ENCODE results near the gene PPIL4.

PPIL4 gene

GRCh38 chr6:149565527-149566409 is 19.9 kb upstream of the PPIL4 start, which contains the start of gene GINM1:
Gene GINM1 (plus strand): TSS chr6:149566375. CDS start chr6:149566415, 40 bp downstream.
- peak within 1 kb of the TSS; percentile 55; the same call in 1 of the 2 replicates for H3K27ac ChIP-seq (ENCODE audit: low read length)
- H3K4me2 ChIP-seq (ENCODE audit: low read depth, low read length) = peak within 1 kb of the TSS; percentile 74
- H3F3A ChIP-seq (ENCODE audit: insufficient read depth, low read length) = no peaks in the 10 kb centered on the region; the same call in 1 of the 2 replicates
- TF ChIP-seq CTCF (IDR thresholded peaks at IDR 0.05; ENCODE audit: low read length) = peak; percentile 57
- TF ChIP-seq EZH2 (optimal IDR thresholded peaks at IDR 0.05; ENCODE audit: low read depth, low read length) = no peak
- TF ChIP-seq EZH2phosphoT487 (IDR thresholded peaks at IDR 0.05; ENCODE audit: low read length) = no peak
- H3K4me1 ChIP-seq (ENCODE audit: low read length) = peaks cover 6% of the 10 kb centered on the region; the same call in 1 of the 2 replicates
- peaks cover 22% of the 10 kb centered on the region for H3K79me2 ChIP-seq (ENCODE audit: low read length)
- peak within 1 kb of the TSS; percentile 75 for H3K4me3 ChIP-seq (ENCODE audit: low read length)
- H2AFZ ChIP-seq (ENCODE audit: low read length) = peak within 1 kb of the TSS; percentile 81
- H4K20me1 ChIP-seq (ENCODE audit: insufficient read depth, low read length) = no peaks in the 10 kb centered on the region
- H3K27me3 ChIP-seq (replicated peaks; ENCODE audit: insufficient read depth, low read length) = peaks cover 18% of the 10 kb centered on the region
- peak within 1 kb of the TSS; percentile 69 for H3K9ac ChIP-seq (ENCODE audit: low read length)
- H3K36me3 ChIP-seq (replicated peaks; ENCODE audit: insufficient read depth, low read length) = no peaks in the 10 kb centered on the region
- no peaks in the 10 kb centered on the region for H3K9me2 ChIP-seq (replicated peaks; ENCODE audit: insufficient read depth, low read length)
- H3K9me3 ChIP-seq (replicated peaks; ENCODE audit: insufficient read depth, low read length) = no peaks in the 10 kb centered on the region
- DNase-seq = peak; percentile 86

- peaks cover 6% of the 10 kb centered on the region; the same call in 1 of the 2 replicates for H3K4me1 ChIP-seq (ENCODE audit: low read length)
Measured at GRCh38 chr6:149563928-149564325, 18.1 kb upstream of the PPIL4 start.

GRCh38 chr6:149563203-149563927 is 17.5 kb upstream of the PPIL4 start:
- H3K79me2 ChIP-seq (ENCODE audit: low read length) = peaks cover 12% of the 10 kb centered on the region
- no peak overlapping the region for H2AFZ ChIP-seq (ENCODE audit: low read length)
- H3K36me3 ChIP-seq (replicated peaks; ENCODE audit: insufficient read depth, low read length) = no peaks in the 10 kb centered on the region
- peaks cover 22% of the 10 kb centered on the region for H3K27me3 ChIP-seq (replicated peaks; ENCODE audit: insufficient read depth, low read length)
- no peaks in the 10 kb centered on the region for H3K9me3 ChIP-seq (replicated peaks; ENCODE audit: insufficient read depth, low read length)
- no peak overlapping the region for H3K4me2 ChIP-seq (ENCODE audit: low read depth, low read length)
- no peak overlapping the region for H3K9ac ChIP-seq (ENCODE audit: low read length)
- DNase-seq = no peak
- TF ChIP-seq EZH2phosphoT487 (IDR thresholded peaks at IDR 0.05; ENCODE audit: low read length) (no peak), CTCF (IDR thresholded peaks at IDR 0.05; ENCODE audit: low read length) (no peak), EZH2 (optimal IDR thresholded peaks at IDR 0.05; ENCODE audit: low read depth, low read length) (no peak)
- no peaks in the 10 kb centered on the region; the same call in 1 of the 2 replicates for H3F3A ChIP-seq (ENCODE audit: insufficient read depth, low read length)
- H3K27ac ChIP-seq (ENCODE audit: low read length) = no peak overlapping the region
- peaks cover 6% of the 10 kb centered on the region; the same call in 1 of the 2 replicates for H3K4me1 ChIP-seq (ENCODE audit: low read length)
- H4K20me1 ChIP-seq (ENCODE audit: insufficient read depth, low read length) = no peaks in the 10 kb centered on the region
- no peak overlapping the region for H3K4me3 ChIP-seq (ENCODE audit: low read length)
- H3K9me2 ChIP-seq (replicated peaks; ENCODE audit: insufficient read depth, low read length) = no peaks in the 10 kb centered on the region

More at GRCh38 chr6:149563928-149564325, 18.1 kb upstream of the PPIL4 start:
- Histone ChIP-seq H3K9me2 (replicated peaks; ENCODE audit: insufficient read depth, low read length) (no peaks in the 10 kb centered on the region), H3K4me3 (ENCODE audit: low read length) (no peak overlapping the region), H3F3A (ENCODE audit: insufficient read depth, low read length) (no peaks in the 10 kb centered on the region; the same call in 1 of the 2 replicates), H3K9me3 (replicated peaks; ENCODE audit: insufficient read depth, low read length) (no peaks in the 10 kb centered on the region), H4K20me1 (ENCODE audit: insufficient read depth, low read length) (no peaks in the 10 kb centered on the region), H3K36me3 (replicated peaks; ENCODE audit: insufficient read depth, low read length) (no peaks in the 10 kb centered on the region), H3K79me2 (ENCODE audit: low read length) (peaks cover 16% of the 10 kb centered on the region), H2AFZ (ENCODE audit: low read length) (no peak overlapping the region), H3K9ac (ENCODE audit: low read length) (no peak overlapping the region), H3K27ac (ENCODE audit: low read length) (no peak overlapping the region), H3K27me3 (replicated peaks; ENCODE audit: insufficient read depth, low read length) (peaks cover 22% of the 10 kb centered on the region), H3K4me2 (ENCODE audit: low read depth, low read length) (no peak overlapping the region)
- DNase-seq = no peak
- TF ChIP-seq EZH2phosphoT487 (IDR thresholded peaks at IDR 0.05; ENCODE audit: low read length) = no peak

All from MM.1S (cell line).